OCI-LY3 (cell line): Measurements from ENCODE around the gene NXT1.

Experiments
- CTCF ChIP-seq: fragments of 200-600, 300-600 bp; sonication (generic); IDR thresholded peaks from 2 replicates; pipeline ENCODE4 v1.5.1; 2014; ENCODE audit warnings: antibody characterized with exemption, low read length, low read depth
- EZH2phosphoT487 ChIP-seq: fragments of 200-600 bp; shearing (Covaris generic); IDR thresholded peaks from 2 replicates; pipeline ENCODE4 v1.6.1; 2018; ENCODE audit warnings: antibody characterized with exemption, mixed run types, low read depth

DNA sequence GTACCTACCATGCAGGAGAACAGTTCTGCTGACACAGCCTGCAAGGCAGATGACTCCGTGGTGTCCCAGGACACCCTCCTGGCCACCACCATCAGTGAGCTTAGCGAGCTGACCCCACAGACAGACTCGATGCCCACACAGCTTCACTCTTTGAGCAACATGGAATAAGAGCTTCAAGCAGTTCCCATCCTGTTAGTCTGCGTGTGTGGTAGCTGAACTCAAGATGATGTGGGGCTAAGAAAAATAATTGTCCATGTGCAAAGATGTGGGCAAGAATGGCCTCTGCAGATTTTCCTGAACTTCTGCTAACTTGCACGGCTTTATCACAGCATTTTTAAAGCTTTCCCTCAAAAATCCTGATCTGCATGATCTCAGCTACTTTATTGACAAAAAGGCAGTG lies 19.7 kb downstream of the NXT1 start:
- TF ChIP-seq CTCF (no peak), EZH2phosphoT487 (no peak)
